CD4-positive, alpha-beta T cell (primary cell): ENCODE results near the gene SNRNP48. TPM values are rescaled to one million over a fixed set of nuclear protein-coding genes. Genes with fewer than 3 reads are reported as not detected.

Experiments used
- ATAC-seq: fragments of 200-7000 bp; cut with Tn5 transposase; one replicate; pipeline ENCODE4 v1.10.0; 2022; ENCODE audit warnings: mild to moderate bottlenecking; ENCODE audit not compliant: poor library complexity
- CTCF ChIA-PET: fragments of 350-600 bp; sonication (Branson Sonifier 250); formaldehyde crosslinking; loops from one replicate; lab custom pipeline; 2021; ENCODE audit warnings: antibody characterized with exemption, inconsistent platforms; lab: Charles Lee
- POLR2A ChIA-PET: fragments of 350-600 bp; sonication (Branson Sonifier 250); formaldehyde crosslinking; loops from one replicate; lab custom pipeline; 2021; ENCODE audit warnings: antibody characterized with exemption, inconsistent platforms; lab: Charles Lee
- DNase-seq, 14 experiments: peaks; one replicate each; pipeline ENCODE4 v3.0.0-alpha.2; 2013 to 2020; ENCODE audit warnings: mixed read lengths in 2 of 14
- H3K27ac ChIP-seq, 2 donors: one replicate each; pipeline versions ENCODE4 v1.5.1 to v1.7.0; 2013; ENCODE audit warnings: low read length in 2 of 2, low read depth in 1 of 2, mild to moderate bottlenecking in 1 of 2
- H3K27me3 ChIP-seq, 2 experiments: 1 replicate in 1 of 2; 2 replicates in 1 of 2; pipeline versions ENCODE4 v1.6.1 to v1.7.0; 2013; ENCODE audit warnings: low read length in 2 of 2, control low read depth in 1 of 2, mild to moderate bottlenecking in 1 of 2, moderate library complexity in 1 of 2; ENCODE audit not compliant: insufficient read depth in 2 of 2, control insufficient read depth in 1 of 2
- H3K36me3 ChIP-seq: one replicate; pipeline ENCODE4 v1.6.1; 2013; ENCODE audit warnings: low read length, control low read depth; ENCODE audit not compliant: insufficient read depth
- H3K4me1 ChIP-seq: one replicate; pipeline ENCODE4 v1.6.1; 2013; ENCODE audit warnings: low read length, control low read depth; ENCODE audit not compliant: insufficient read depth
- H3K4me3 ChIP-seq: one replicate; pipeline ENCODE4 v1.5.1; 2013; ENCODE audit warnings: mild to moderate bottlenecking, low read length, moderate library complexity
- H3K9me3 ChIP-seq, 2 experiments: 1 replicate in 1 of 2; 2 replicates in 1 of 2; pipeline versions ENCODE4 v1.6.1 to v1.7.0; 2013; ENCODE audit warnings: low read length in 2 of 2, mild to moderate bottlenecking in 2 of 2, control low read depth in 1 of 2, moderate library complexity in 1 of 2; ENCODE audit not compliant: control insufficient read depth in 1 of 2, insufficient read depth in 1 of 2
- H3K27ac Mint-ChIP-seq: one replicate; pipeline ENCODE4 v1.8.0; 2020; ENCODE audit warnings: mixed read lengths
- H3K27me3 Mint-ChIP-seq: one replicate; pipeline ENCODE4 v1.8.0; 2021; ENCODE audit warnings: mixed read lengths
- H3K36me3 Mint-ChIP-seq: one replicate; pipeline ENCODE4 v1.8.0; 2021; ENCODE audit warnings: low read depth, mixed read lengths
- H3K4me1 Mint-ChIP-seq: one replicate; pipeline ENCODE4 v1.8.0; 2021; ENCODE audit warnings: low read depth, mixed read lengths
- H3K4me3 Mint-ChIP-seq: one replicate; pipeline ENCODE4 v1.8.0; 2020; ENCODE audit warnings: mild to moderate bottlenecking, mixed read lengths
- H3K9me3 Mint-ChIP-seq: one replicate; pipeline ENCODE4 v1.8.0; 2020; ENCODE audit warnings: mixed read lengths
- intact Hi-C, 2 experiments: fragments of 100-400 bp; cut with DNase I in 1 of 2; cut with micrococcal nuclease in 1 of 2; formaldehyde crosslinking; loops; one replicate each; pipeline versions ENCODE4 v1.15.1 to v1.9.0; 2023 to 2025; cut with DNase I, micrococcal nuclease
- total RNA-seq, 174 experiments: library from RNA in 2 of 174; stranded (reverse) in 2 of 174; gene quantifications; one replicate each; pipeline ENCODE4 v1.2.3 and lab custom pipeline; 2021 to 2026
- TF ChIP-seq, protein P1 (sequence below): fragments of 200-600 bp; IDR thresholded peaks from one replicate; pipeline ENCODE4 v1.8.0; 2022; ENCODE audit warnings: antibody characterized with exemption, mild to moderate bottlenecking

The SNRNP48 gene
- total RNA-seq, 2 experiments from 2014 or later: 12.1 to 13.4 TPM

DNA sequence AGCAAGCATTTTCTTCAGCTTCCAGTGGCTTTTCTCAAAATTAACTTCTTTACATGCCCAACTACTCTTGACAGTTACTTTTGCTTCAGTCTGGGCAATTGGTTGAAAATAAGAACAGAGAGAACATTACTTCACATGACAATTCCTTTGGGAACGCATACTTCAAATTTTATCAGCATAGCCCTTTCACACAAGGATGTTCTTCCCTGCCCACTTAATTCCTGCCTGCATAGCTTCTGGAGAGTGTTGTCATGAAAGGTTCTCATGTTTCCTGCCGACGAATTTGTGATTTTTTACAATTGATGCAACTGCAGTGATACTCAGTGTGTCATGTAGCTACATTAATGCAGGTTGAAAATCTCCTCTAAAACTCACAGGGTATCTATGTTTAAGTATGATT lies 22.0 kb upstream of the SNRNP48 start:
- no peaks in the 10 kb centered on the region for H3K4me1 Mint-ChIP-seq
- H3K27ac Mint-ChIP-seq: no peak overlapping the region
- H3K4me3 ChIP-seq: no peak overlapping the region
- no peak for ATAC-seq
- ChIA-PET POLR2A (no interaction called here), CTCF (no interaction called here)
- no peak overlapping the region for H3K4me3 Mint-ChIP-seq
- DNase-seq: no peak
- no peaks in the 10 kb centered on the region for H3K36me3 Mint-ChIP-seq
- TF ChIP-seq, protein P1, sequence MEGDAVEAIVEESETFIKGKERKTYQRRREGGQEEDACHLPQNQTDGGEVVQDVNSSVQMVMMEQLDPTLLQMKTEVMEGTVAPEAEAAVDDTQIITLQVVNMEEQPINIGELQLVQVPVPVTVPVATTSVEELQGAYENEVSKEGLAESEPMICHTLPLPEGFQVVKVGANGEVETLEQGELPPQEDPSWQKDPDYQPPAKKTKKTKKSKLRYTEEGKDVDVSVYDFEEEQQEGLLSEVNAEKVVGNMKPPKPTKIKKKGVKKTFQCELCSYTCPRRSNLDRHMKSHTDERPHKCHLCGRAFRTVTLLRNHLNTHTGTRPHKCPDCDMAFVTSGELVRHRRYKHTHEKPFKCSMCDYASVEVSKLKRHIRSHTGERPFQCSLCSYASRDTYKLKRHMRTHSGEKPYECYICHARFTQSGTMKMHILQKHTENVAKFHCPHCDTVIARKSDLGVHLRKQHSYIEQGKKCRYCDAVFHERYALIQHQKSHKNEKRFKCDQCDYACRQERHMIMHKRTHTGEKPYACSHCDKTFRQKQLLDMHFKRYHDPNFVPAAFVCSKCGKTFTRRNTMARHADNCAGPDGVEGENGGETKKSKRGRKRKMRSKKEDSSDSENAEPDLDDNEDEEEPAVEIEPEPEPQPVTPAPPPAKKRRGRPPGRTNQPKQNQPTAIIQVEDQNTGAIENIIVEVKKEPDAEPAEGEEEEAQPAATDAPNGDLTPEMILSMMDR: no peak
- H3K27me3 Mint-ChIP-seq: peaks cover 54% of the 10 kb centered on the region
- no peaks in the 10 kb centered on the region for H3K36me3 ChIP-seq
- no peaks in the 10 kb centered on the region for H3K4me1 ChIP-seq
- H3K27ac ChIP-seq: no peak overlapping the region
- peaks cover 6 to 9% of the 10 kb centered on the region in 2 experiments for H3K27me3 ChIP-seq
- intact Hi-C loops: no loop called here
- no peaks in the 10 kb centered on the region for H3K9me3 Mint-ChIP-seq
- H3K9me3 ChIP-seq: no peaks in the 10 kb centered on the region

DNA sequence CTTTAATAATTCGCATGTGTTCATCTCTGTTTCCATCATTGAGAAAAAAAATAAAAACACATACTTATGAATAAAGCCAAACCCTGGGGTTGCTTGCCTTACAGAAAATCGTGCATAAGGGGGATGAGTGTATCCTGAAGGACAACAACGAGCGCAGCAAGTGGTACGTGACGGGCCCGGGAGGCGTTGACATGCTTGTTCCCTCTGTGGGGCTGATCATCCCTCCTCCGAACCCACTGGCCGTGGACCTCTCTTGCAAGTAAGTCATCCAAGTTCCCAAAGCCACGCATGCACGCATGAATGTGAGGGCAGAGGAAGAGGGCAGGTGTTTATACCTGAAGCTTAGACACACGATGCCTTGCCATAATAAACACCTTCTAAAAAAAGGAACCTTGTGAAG lies 20.9 kb upstream of the SNRNP48 start:
- no peaks in the 10 kb centered on the region for H3K9me3 Mint-ChIP-seq
- no peak overlapping the region for H3K4me3 Mint-ChIP-seq
- peaks cover 44% of the 10 kb centered on the region for H3K27me3 Mint-ChIP-seq
- intact Hi-C loops: no loop called here
- Histone ChIP-seq H3K4me3 (no peak overlapping the region), H3K4me1 (no peaks in the 10 kb centered on the region), H3K27me3 (peaks cover 0 to 3% of the 10 kb centered on the region in 2 experiments), H3K36me3 (no peaks in the 10 kb centered on the region), H3K27ac (no peak overlapping the region), H3K9me3 (no peaks in the 10 kb centered on the region)
- TF ChIP-seq, protein P1: no peak
- no peaks in the 10 kb centered on the region for H3K36me3 Mint-ChIP-seq
- ATAC-seq: no peak
- ChIA-PET CTCF (no interaction called here), POLR2A (no interaction called here)
- no peak overlapping the region for H3K27ac Mint-ChIP-seq
- H3K4me1 Mint-ChIP-seq: no peaks in the 10 kb centered on the region
- no peak for DNase-seq

DNA sequence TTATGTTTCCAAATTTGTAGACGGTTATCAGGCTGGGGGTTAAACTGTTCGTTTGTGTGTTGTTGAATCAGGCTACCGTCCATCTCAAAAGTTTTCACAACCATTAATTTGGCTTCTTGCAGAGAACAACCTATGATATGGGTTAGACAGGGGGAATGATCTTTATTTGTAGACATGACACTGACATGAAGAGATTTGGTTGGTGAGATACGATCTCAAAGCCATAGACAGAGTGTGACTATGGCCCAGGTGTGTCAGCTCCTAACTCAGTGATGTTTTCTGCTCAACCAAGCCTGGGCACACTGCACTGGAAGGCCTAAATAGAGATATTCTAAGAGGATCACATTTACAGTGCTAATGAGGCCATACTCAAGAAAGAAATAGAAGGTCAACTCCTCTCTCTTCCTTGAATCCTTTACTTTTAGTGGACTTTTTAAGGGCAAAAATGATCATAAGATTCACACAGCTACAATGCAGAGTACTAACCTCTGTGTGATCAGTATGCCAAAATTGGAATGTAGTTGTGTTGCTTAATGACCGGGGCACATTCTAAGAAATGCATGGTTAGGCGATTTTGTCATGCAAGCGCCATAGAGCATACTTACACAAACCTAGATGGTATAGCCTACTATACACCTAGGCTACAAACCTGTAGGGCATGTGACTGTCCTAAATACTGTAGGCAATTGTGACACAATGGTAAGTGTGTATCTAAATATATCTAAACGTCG lies 17.6 kb upstream of the SNRNP48 start:
- H3K4me3 Mint-ChIP-seq: no peak overlapping the region
- H3K4me1 ChIP-seq: no peaks in the 10 kb centered on the region
- no peak overlapping the region for H3K27ac ChIP-seq
- no peaks in the 10 kb centered on the region for H3K36me3 ChIP-seq
- ChIA-PET CTCF (no interaction called here), POLR2A (no interaction called here)
- H3K4me1 Mint-ChIP-seq: no peaks in the 10 kb centered on the region
- no peaks in the 10 kb centered on the region for H3K9me3 ChIP-seq
- ATAC-seq (no peak), DNase-seq (no peak)
- TF ChIP-seq, protein P1: no peak
- H3K9me3 Mint-ChIP-seq: no peaks in the 10 kb centered on the region
- no peak overlapping the region for H3K4me3 ChIP-seq
- no peaks in the 10 kb centered on the region for H3K36me3 Mint-ChIP-seq
- intact Hi-C loops: no loop called here
- H3K27me3 Mint-ChIP-seq: peaks cover 31% of the 10 kb centered on the region
- no peak overlapping the region for H3K27ac Mint-ChIP-seq
- H3K27me3 ChIP-seq: no peaks in the 10 kb centered on the region
